Measurements from ENCODE around the gene PELO. TPM values are rescaled to one million over a fixed set of nuclear protein-coding genes. Genes with fewer than 3 reads are reported as not detected.

PELO gene
- total RNA-seq, 1 donor from 2014 or later = 10.6 TPM

DNA sequence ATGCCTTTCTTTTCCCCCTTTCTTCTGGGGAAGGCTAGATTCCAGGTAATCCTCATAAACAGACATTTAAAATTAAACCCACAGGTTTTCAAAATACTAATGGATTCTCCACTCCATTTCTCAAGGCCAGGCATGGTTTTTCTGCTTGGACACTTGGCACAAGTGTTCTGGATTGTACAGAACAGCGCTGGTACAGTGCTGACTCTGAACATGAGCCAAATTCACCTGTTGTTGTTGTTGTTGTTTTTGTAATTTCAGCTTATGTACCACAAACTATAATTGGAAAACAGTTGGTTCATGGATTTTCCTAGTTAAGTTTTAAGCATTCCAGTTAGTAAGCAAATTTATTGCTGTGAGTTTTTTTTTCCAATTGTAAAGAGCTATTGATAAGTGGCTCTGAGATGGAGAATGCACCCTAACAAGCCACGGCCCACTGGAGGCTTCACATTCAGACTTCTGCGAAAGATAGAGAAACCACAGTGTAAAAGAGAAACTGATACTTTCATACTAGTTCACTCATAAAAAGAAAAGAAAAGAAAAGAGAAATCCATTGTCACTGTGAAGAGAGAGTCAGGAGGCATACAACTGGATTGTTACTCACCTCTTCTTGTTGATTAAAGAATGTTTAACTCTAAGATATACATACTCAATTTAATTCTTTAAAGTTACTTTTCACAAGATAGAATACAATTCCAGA, 16.2 kb upstream of the PELO start:
- H3K4me3 ChIP-seq (ENCODE audit: low read depth, low read length) = no peak overlapping the region
- TF ChIP-seq, protein P1, sequence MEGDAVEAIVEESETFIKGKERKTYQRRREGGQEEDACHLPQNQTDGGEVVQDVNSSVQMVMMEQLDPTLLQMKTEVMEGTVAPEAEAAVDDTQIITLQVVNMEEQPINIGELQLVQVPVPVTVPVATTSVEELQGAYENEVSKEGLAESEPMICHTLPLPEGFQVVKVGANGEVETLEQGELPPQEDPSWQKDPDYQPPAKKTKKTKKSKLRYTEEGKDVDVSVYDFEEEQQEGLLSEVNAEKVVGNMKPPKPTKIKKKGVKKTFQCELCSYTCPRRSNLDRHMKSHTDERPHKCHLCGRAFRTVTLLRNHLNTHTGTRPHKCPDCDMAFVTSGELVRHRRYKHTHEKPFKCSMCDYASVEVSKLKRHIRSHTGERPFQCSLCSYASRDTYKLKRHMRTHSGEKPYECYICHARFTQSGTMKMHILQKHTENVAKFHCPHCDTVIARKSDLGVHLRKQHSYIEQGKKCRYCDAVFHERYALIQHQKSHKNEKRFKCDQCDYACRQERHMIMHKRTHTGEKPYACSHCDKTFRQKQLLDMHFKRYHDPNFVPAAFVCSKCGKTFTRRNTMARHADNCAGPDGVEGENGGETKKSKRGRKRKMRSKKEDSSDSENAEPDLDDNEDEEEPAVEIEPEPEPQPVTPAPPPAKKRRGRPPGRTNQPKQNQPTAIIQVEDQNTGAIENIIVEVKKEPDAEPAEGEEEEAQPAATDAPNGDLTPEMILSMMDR (conservative IDR thresholded peaks at IDR 0.05; ENCODE audit: low read depth, low read length) = no peak
- DNase-seq (ENCODE audit: low read depth) = no peak

DNA sequence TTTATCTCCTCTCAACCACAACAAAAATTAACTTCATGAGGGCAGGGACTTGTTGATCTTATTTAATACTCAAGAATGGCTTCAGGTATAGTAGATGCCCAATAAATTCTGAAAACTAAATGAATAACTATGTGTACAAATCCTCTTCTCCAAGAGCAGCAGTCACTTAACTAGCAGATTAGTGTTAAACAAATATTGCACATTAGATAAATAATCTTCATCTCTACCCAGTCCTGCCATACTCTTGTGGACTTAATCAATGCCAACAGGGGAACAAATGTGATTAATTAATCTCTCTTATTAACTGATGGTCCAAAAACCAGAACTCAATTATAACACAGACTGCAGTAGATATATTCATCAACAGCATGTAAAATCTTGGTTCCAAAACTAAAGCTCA, 15.0 kb upstream of the PELO start:
- TF ChIP-seq, protein P1 (conservative IDR thresholded peaks at IDR 0.05; ENCODE audit: low read depth, low read length) = no peak

DNA sequence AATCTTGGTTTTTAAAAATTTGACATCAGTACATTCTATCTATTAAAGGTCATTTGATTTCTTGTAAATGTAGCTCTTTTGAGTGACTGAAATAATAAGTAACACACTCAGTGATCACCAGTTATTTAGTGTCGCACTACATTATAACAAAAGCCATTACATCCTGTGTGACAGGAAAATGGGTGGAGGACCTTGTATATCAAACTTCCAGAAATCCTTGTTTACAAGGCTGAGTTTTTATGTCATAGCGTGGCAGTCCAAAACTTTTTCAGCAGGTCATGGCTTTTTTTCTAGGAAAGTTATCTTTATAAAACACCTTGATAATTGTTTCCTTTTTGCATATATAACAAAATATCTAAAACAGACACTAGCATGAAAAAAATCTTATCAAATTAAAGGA, 14.4 kb upstream of the PELO start:
- DNase-seq (ENCODE audit: low read depth) = no peak
- H3K4me3 ChIP-seq (ENCODE audit: low read depth, low read length) = no peak overlapping the region
- TF ChIP-seq, protein P1 (conservative IDR thresholded peaks at IDR 0.05; ENCODE audit: low read depth, low read length) = no peak

More for the DNA sequence above, 15.0 kb upstream of the PELO start:
- no peak for DNase-seq (ENCODE audit: low read depth)
- H3K4me3 ChIP-seq (ENCODE audit: low read depth, low read length) = no peak overlapping the region

DNA sequence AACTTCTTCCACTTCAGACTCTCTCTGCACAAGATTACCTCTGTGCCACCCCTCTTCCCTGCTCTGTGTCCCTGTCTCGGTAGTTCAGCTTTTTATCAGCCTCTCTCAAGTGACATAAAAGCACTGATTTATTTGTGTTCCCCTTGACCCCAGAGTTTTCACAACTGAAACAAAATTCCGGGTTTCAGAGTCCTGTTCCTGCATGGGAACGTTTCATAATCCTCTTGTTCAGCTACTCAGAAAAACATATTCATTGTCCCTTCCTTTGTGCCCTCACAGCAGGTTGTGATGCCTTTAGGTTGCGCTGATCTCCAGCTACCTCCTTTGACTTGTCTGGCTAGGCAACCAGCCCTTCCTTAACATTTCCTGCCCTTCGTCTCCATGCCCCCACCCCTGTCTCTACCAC, 13.7 kb upstream of the PELO start:
- TF ChIP-seq, protein P1 (conservative IDR thresholded peaks at IDR 0.05; ENCODE audit: low read depth, low read length) = no peak
- H3K4me3 ChIP-seq (ENCODE audit: low read depth, low read length) = no peak overlapping the region
- DNase-seq (ENCODE audit: low read depth) = no peak

DNA sequence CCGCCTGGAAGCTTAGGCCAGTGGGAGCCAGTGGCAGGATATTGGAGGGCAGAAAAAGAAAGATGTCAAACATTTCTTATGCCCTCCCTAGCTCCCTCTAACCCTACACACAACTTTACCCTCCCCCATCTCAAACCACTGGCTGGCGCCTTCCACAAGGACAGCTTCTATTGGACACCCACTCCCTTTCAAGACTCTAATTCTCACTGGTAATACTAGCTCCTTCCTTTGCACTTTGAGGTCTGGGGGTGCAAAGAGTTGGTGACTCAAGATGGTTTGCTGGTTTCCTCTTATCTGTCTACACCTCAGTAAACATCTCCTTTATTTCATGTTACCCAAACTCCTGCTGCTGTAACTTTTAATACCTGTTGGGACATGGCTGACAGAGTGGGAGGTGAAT, 11.6 kb upstream of the PELO start:
- TF ChIP-seq, protein P1 (conservative IDR thresholded peaks at IDR 0.05; ENCODE audit: low read depth, low read length) = no peak
- DNase-seq (ENCODE audit: low read depth) = no peak

DNA sequence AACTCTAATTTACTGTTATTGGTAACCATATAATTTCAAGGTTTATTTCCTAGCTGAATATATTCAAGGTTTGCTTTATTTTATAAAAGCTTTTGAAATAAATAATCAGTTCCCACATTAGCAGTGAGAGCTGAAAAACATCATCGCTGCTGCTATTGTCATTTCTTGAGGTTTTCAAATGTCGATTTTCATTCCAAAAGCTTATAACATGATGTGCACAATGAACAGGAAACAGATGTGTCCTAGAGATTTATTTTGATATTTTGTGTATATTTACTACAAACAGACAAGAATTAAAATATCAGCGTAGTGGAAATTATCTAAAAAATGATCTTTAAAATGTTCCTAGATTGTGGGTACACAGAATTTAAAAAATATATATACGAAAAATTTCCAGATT, 10.5 kb upstream of the PELO start:
- DNase-seq (ENCODE audit: low read depth) = no peak
- TF ChIP-seq, protein P1 (conservative IDR thresholded peaks at IDR 0.05; ENCODE audit: low read depth, low read length) = no peak
- no peak overlapping the region for H3K4me3 ChIP-seq (ENCODE audit: low read depth, low read length)

More for the DNA sequence above, 11.6 kb upstream of the PELO start:
- H3K4me3 ChIP-seq (ENCODE audit: low read depth, low read length) = no peak overlapping the region

DNA sequence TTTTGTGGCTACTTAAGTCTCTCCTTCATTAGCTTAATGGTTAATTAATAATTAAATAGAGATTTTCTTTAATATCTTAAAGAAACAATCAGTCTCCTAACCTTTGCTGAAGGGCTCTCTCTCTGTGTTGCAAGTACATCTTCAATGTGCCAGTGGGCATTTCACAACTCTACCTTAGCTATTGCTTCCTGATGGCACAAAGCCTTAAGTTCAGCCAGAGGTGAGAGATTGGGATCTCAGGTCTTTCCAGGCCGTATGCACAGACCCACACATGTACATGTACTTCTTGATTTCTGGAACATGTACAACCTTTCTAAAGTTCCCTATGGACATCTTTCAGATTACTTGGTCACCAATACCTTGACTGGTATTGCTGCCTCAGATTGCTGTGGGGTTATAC, 8.9 kb upstream of the PELO start:
- DNase-seq (ENCODE audit: low read depth) = no peak
- TF ChIP-seq, protein P1 (conservative IDR thresholded peaks at IDR 0.05; ENCODE audit: low read depth, low read length) = no peak
- no peak overlapping the region for H3K4me3 ChIP-seq (ENCODE audit: low read depth, low read length)
